Pons (tissue), 1 donor: Measurements from ENCODE around the gene ERBB4.
A peak's percentile ranks its signal among the peaks of the same experiment; 100 is the strongest.

Source experiments
- DNase-seq: peaks from one replicate; pipeline ENCODE4 v3.0.0-alpha.2; 2016; ENCODE audit warnings: low spot score

Gene ERBB4

DNA sequence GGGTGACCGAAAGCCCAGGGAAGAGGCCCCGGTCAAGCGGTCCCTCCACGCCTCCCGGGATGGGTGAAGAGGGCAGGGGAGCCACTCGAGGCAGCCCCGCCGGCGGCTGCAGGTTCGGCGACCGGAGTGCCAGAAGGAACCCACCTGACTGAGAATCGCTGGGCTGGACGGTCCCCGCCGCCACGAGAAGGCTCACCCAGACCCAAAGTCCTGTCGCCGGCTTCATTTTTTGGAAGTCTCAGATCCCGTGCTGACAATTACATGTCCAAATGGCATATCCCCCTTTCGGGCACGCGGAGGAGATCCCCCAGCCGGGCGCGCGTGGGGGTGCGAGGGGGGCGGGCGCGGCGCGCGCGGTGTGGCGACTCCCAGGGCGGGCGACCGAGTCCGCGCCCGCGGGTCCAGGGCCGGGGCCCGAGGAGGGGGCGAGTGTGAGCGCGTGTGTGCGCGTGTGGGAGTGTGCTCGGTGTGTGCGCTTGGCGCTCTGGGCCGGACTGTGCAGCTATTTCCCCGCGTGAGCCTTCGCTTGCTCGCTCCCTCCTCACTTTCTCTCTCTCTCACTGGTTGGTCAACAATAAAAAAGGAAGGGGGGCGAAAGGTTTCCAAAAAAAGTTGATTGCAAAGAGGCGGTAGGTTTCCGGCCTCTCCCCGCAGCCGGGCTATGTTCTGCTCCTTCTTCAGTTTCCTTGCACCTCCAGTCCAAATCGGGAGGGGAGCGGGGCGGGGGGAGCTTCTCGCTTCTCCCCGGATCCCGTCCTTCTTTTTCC is at the start of gene ERBB4:
Gene ERBB4, minus strand, starts transcription at position 498 of the 767 bp plus-strand sequence. Its CDS starts 272 bp downstream, at position 226.
- peak; percentile 30 for DNase-seq

DNA sequence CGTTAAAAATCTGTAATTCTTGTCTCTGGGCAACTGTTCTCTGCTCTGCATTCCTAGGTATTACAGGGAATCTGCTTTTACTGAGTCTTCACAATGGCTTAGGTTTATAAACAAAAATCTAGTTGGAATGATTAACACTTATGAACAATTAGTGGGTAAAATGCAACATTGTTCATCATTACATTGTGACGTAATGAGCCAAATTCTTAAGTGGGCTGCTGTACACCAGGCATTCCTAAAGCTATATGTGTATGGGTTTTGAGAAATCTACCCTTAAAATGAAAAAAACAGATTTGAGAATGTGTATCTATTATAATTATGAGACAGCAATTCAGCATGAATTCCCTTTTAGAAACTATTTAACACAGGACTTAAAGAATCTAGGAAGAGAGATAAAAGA is 41.5 kb upstream of the ERBB4 start:
- no peak for DNase-seq

DNA sequence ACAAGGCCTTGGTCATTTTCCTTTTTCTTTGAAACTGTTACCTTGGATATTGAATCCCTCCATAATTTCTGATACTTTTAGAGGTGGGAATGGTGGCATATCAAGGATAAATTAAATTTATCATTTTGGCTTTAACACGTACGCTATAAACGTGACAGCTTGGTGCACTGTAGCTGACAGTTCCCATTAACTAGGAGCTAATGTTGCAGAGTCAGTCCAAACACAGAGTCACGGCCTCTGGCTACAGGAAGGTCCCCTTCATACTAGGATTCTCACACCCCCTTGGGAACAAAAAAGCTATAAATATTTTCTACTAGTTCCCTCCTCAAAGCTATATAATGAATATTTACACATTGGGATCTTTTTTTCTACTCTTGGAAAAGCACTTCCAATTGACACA is 17.7 kb upstream of the ERBB4 start:
- DNase-seq: no peak

DNA sequence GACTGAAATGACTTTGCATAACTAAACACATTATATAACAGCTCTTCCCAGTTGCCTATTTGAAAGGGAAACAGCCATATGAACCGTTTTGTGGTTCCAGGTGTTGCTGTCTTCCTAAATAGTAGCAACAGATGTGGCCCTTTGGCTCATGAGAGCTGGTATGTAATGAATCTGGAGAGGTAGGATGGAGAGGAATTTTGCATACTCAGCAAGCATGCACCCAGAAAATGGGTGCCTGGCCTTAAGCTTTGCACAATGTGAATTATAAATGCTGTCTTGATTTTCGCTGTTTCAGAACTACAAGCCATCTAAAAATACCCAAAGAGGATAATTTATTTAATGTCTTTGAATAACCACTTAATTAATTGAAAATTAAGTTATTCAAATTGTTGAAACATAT is 15.6 kb upstream of the ERBB4 start:
- DNase-seq: no peak

DNA sequence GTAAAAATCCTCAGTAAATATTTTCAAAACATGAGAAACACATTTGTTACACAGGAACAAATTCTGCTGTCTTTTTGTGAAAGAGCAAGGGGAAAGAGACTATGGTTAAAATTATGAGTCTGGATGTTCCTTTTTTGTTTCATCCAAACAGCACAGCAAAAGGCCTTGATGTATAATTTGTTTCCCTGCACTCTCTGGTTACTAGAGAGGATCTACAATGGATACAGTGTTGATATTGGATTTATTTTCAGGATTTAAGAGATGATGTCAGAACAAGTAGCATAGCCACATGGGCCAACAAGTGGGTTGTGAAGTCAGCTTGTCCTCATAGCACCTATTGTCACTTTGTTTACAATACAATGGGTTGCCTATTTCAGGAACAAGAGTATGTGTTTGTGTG is 11.3 kb upstream of the ERBB4 start:
- peak; percentile 37 for DNase-seq

DNA sequence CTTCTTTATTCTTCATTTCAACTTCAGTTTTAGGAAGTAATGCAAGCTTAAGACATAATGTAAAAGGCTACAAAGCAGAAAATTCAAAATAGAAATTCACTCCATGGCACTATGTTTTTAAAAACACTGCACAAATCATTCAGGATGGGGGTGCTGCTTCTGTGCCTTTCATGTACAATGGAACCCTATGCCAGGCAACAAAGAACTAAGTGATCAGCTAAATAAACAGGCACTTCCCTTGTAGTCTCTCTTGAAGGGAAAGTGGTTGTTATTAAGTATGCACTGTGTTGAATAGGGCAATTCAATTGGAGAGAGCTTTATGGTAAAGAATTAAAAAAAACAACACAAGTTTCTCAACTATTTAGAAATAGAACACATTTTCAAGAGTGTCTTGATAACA is 10.9 kb upstream of the ERBB4 start:
- peak; percentile 93 for DNase-seq

DNA sequence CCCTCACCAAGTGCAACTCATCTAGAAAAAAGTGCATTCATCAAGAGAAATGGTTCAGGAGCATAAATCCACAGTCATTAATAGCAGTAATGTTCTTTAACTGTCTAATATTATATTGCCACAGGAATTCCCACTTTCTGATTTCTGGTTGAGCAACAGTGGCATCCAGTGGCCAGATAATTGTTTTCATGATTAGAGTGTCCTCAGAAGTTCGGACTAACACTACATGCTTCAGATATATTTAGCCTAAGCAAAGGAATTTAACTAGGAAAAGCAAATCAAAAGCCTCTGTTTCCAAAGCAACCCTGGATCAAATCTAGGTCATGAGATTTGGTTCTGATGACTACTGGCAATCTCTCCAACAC is 9.8 kb upstream of the ERBB4 start:
- DNase-seq: peak; percentile 78

DNA sequence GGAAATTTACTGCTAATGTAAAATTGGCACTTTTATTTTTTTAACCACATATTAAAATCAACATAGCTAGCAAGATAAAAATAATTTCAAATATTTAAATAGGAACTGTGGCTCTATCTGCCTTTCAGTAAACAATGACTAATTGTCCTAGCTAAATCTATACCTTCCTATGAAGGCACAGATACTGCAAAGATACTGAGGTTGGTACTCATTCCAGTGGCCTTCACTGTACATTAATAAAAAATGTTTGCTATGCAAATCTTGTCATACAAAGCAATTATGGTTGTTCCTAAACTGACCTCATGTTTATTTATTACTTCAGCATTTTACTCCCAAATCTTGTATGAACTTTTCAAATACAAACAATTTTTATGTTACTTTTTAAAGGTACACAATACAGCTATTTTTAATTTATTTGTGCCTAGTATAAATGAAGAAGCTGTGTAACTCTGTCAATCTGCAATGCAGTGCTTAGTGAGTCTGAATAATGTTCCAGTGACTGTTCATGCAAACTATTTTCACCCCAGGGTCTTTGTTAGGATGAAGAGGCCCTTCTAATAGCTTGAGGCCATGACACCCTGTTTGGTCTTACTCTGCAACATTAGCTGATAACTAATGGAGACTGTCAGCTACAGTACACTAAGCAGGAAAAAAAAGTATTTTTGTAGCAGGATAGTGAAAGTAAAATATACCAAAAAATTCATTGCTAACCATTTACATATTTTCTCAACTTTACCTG is 9.3 kb upstream of the ERBB4 start:
- DNase-seq: no peak

DNA sequence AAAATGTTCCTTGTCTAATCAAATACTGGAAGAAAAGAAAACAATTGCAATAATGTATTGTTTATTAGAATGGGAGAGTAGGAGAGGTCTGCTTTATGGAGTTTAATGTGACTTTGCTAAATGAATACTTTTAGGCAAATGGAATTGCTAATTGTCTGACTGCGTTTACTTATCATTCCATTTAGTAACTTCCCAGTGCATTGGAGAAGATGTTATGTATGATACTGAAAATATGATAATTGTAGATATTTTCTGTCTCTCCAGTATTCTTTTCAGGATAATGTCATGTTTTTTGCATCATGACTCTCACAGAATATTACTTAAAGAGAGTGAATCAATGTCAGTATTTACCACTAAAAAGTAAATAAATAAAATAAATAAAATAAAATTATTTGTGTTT is 8.1 kb upstream of the ERBB4 start:
- no peak for DNase-seq

DNA sequence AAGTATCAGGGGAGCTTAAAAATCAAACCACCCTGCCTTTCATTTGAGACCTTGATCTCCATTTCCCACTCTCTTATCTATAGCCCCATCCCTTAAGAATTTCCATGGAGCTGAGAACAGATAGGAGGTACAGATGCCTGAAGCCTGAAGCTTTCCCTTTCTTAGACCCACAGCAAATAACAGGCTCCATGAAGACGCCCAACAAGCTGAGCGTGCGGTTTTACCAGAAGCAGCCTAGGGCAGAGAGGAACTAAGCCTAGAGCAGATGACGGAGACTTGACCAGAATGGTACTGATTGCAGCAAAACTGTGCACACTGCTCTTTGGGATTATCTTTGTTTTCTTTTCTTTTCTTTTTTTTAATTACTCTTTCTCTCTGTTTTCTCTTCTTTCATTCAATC is 1.7 kb upstream of the ERBB4 start:
- no peak for DNase-seq

DNA sequence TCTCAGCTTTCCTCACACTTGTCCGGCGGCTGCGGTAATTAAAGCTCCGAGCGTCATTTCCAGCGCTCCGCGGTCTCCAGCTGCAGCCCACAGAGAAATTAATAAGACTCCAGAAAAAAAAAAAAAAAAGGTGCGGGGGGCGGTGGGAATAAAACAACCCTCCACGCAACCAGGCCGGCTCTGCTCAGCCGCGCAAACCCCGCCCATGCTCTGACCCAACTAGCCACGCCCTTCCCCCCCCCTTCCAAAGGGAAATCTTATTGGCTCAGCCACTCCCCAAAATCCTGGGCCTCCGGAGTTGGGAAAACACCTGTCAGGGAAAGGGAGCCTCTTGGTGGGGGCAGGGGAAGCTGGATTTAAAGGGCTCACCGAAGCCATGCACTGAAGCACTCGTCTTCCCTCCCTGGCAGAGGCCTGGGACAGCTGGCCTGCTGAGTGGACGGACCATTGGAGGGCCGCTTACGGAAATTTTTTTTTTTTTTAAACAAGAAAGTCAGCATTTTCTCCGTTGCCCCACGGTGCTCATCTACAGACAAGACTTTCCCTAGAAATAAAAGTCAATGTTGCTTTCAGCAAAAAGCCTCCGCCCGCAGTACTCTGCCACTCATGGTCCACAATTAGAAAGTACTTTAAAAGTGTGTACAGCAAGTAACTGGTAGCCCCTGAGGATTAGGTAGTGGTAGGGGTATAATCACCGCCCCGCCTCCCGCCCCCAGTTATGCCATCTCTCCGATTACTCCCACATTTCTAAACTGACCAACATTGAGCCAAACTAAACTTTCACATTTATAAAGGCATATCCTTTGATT is 674 bp upstream of the ERBB4 start:
- peak; percentile 69 for DNase-seq

DNA sequence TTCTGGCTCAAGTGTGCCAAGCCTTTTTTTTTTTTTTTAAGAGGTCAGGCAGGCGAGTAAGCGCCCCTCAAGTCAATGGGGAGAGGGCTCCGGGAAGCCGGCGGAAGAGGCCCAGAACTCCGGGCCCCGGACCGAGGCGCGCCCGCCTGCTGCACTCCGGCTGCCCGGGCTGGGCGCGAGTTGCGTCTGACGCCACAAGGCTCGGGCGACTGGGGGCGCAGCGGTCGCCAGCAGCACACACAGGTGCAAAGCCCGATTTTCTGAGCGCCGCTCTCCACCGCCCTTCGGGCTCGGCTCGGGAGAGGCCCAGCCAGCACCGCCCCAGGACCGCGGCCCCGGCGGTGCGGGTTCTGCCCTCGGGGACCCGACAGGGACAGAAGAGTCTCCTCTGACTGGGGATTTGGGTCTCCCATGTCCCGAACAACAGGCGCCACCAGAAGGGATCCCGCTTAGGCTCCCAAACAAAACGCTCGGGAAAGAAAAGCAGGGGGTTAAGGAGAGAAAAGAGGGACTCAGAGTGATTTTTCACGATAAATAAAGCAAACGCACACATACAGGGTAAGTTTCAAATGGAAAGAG is 787 bp downstream of the ERBB4 start:
- no peak for DNase-seq

DNA sequence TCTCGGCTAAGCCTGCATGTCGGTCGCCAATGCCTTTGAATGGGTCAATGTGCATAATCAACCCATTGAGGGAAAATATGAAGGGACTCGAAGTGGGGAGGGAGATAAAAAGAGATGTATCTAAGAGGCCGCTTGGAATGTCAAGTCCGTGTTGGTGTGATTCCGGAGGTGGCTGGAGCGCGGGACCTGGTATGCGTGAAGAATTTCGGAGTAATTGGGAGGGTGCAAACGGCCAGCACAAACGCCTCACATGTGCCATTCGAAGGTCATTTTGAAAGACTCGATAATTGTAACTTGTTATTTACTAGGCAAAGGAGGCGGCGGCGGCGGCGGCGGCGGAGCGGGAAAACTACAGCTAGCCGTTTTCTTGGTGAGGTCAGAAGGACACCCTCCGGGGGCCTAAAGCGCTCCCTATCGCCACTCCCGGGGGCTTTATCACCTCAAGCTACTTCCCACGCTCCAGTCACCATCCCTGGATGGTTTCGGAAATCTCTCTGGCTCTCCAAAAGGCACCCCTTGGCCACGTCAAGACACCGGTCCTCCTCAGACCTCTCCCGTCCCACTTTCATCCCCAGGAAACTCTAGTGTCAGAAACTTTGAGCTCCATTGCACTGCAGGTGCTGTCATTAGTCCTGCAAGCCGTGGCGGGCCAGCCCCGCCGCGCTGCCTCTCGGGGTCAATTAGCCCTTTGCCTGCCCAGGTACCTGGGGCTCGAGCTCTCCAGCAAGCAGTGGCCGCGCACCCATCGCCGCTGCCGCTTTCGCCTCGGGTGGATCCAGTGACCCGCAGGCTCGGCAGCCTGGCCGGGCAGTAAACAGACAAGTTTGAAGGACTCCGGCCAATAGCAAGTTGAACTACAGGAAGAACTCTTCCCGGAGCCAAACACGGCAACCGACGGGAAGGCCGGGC is 1.5 kb downstream of the ERBB4 start:
- peak; percentile 45 for DNase-seq

DNA sequence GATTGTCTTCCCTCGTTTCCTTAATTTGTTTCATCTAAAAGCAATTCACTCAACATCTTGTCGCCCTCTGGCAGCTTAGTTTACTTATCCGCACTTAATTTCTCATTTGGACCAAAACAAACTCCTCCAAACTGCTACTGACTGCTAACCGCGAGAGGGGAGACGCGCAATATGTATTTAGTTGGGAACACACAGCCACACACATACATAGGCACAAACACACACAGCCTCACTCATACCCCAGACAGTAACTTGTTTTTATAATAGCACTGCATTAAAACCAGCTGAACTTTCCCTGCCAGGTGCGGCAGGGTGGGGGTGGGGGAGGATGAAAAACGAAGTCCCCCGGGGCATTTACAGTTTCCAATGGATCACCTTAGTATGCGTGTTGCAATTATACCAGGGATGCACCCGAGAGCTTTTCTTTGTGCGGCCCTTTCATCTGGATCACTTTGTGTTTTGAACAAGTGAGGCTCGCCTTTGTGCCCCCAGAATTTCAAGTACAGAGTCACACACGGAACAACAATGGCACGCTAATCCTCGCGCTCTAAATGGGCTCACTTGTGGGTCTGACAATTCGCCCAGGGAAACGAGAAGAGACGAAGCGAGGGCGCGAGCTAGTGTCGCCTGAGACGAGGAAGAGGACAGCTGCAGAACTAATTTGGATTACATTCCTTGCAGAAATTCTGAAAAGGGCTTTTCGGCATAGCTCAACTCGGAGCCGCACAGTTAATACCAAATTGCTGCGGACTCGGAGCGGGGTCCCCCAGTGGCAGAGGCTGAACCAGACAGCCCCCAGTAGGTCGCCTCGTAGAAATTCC is 2.4 kb downstream of the ERBB4 start:
- peak; percentile 60 for DNase-seq

DNA sequence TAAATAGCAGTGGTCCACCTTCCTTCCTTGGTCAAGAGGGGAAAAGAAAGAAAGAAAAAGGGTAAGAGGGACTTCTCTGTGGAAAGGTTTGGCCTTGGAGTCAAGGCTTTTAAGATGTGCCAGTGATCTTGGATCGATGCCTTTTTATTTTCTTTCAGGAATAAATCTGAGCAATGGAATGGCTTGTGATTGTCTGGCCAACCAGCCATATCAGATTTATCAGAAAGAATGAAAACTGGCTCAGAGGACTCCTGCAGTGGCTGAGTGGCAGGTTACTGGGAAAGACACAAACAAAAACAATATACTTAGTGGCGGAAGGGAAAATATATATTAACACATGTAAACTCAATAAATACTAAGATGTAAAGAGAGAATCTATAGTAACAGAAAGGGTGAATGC is 4.3 kb downstream of the ERBB4 start:
- DNase-seq: no peak

DNA sequence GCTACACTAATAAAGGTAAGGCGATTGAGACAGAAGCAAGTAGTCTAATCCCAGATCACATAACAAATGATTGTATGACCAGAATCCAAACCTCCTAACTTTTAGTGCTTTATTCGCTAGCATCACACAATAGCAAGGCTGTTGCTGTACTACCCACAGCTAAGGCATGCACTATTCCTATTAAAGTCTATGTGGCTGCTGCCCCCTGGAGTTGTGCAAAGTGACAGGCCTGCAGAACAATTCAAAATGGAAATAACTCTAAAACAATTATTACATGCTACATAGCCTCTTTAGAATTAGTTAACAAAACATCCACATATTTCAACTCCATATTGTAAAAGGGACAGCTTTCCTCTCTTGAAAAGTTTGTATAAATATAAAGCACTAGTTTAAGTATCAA is 6.0 kb downstream of the ERBB4 start:
- DNase-seq: no peak

DNA sequence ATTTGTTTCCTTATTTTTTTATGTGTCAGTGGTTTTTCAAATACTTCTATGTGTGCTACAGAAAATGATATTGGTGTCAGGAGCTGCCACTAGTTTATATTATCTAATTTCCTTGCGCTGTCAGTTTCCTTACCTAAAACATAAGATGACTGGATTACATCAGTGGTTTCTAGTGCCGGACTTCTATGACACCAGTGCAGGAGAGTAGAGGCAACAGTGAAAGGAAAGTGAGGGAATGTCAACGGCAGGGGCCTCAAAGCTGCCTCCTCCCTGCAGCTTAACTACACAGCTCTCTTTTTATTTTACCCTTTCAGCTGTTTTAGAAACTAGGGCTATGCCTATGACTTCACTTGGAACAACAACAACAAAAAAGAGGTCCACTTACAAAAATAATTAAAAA is 6.5 kb downstream of the ERBB4 start:
- DNase-seq: no peak

DNA sequence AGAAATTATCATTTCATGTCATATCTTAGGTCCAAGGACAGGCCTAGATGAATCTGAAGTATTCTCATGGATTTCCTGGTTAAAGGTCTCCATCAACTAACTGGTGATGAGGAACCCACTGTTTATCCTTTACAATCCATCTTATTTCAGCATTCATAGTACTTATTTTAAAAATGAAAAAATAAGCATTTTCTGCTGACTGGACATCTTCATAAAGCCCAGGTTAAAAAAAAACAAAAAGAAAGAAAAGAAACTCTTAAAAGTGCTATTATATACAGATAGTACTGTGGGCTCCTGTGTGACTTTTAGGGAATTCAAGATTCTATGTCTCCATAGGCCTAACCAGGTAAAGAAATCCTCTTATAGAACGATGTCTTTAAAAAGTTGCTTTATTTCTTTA is 7.1 kb downstream of the ERBB4 start:
- DNase-seq: no peak

DNA sequence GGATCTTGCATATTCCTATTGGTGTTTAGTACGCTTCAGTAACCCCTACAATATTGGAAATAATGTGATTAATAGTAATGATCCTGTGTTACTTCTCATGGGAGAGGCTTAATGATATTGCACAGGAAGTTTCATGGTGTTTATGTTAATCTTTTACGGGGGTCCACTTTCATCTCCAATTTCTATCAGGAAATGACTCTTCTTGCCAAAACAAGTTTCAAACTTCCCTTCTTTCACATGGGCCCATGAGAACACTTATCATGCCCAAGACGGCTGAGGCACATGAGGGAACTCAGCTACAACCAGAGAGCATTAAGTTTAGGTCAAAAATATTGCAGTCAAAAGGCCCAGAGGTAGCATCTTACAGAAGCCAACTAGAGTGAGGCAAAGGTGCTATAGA is 7.6 kb downstream of the ERBB4 start:
- DNase-seq: no peak

DNA sequence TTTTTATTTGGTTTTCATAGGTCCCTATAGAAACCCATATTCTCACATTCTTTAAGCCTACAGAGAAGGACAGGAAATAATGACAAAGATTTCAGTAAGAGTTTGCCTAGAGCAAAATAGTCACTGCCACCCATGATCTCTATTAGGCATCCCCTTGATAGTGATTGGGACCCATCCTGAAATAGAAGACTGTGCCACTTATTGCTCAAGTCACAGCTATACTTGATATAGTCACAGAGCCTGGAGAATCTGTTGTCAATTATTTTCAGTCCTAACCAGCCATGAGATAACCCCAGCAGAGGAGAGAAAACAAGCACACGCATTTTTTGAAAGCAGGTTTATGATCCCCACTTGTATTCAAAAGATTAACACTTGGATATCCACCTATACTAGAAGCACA is 8.2 kb downstream of the ERBB4 start:
- DNase-seq: no peak
